Mesendoderm (in vitro differentiated cells): ENCODE results near the gene MRPL19.
"Not testable (repeated sequence)": the region's sequence is repeated elsewhere in the genome, so short reads cannot be mapped to it uniquely, and the experiment has no call there.

Source experiments
- DNase-seq: peaks from one replicate; pipeline ENCODE4 v3.0.0; 2013
- H2AK5ac ChIP-seq: 2 replicates; pipeline ENCODE4 v1.6.1; 2013; ENCODE audit warnings: low read length, inconsistent platforms
- H2BK120ac ChIP-seq: 2 replicates; pipeline ENCODE4 v1.6.1; 2013; ENCODE audit warnings: low read depth, mild to moderate bottlenecking, low read length, moderate library complexity, mixed read lengths
- H2BK15ac ChIP-seq: replicated peaks from 2 replicates; pipeline ENCODE4 v1.6.1; 2013; ENCODE audit warnings: low read depth, mild to moderate bottlenecking, moderate library complexity
- H2BK5ac ChIP-seq: 2 replicates; pipeline ENCODE4 v1.6.1; 2013; ENCODE audit warnings: low read length, inconsistent platforms
- H3K18ac ChIP-seq: 2 replicates; pipeline ENCODE4 v1.6.1; 2013; ENCODE audit warnings: mild to moderate bottlenecking, low read length, mixed read lengths
- H3K23ac ChIP-seq: one replicate; pipeline ENCODE4 v1.6.1; 2013; ENCODE audit warnings: low read length
- H3K27ac ChIP-seq: 2 replicates; pipeline ENCODE4 v1.5.1; 2013; ENCODE audit warnings: low read depth, mild to moderate bottlenecking, inconsistent platforms, low read length, moderate library complexity
- H3K27me3 ChIP-seq: 2 replicates; pipeline ENCODE4 v1.6.1; 2013; ENCODE audit warnings: low read length, control low read depth, mild to moderate bottlenecking, inconsistent platforms; ENCODE audit not compliant: insufficient read depth, poor library complexity
- H3K36me3 ChIP-seq: 2 replicates; pipeline ENCODE4 v1.6.1; 2013; ENCODE audit warnings: low read length, inconsistent platforms; ENCODE audit not compliant: control insufficient read depth, insufficient read depth
- H3K4ac ChIP-seq: one replicate; pipeline ENCODE4 v1.6.1; 2013; ENCODE audit warnings: low read depth, mild to moderate bottlenecking, low read length, moderate library complexity
- H3K4me1 ChIP-seq: 2 replicates; pipeline ENCODE4 v1.6.1; 2013; ENCODE audit warnings: low read depth, low read length, inconsistent platforms; ENCODE audit not compliant: control insufficient read depth
- H3K4me2 ChIP-seq: 2 replicates; pipeline ENCODE4 v1.6.1; 2013; ENCODE audit warnings: low read length
- H3K4me3 ChIP-seq: 2 replicates; pipeline ENCODE4 v1.5.1; 2013; ENCODE audit warnings: mild to moderate bottlenecking, low read length
- H3K56ac ChIP-seq: one replicate; pipeline ENCODE4 v1.6.1; 2013; ENCODE audit warnings: low read length
- H3K79me1 ChIP-seq: 2 replicates; pipeline ENCODE4 v1.6.1; 2013; ENCODE audit warnings: low read length, inconsistent platforms
- H3K79me2 ChIP-seq: 2 replicates; pipeline ENCODE4 v1.6.1; 2013; ENCODE audit warnings: mild to moderate bottlenecking, low read length; ENCODE audit not compliant: control insufficient read depth, insufficient read depth
- H3K9ac ChIP-seq: 2 replicates; pipeline ENCODE4 v1.6.1; 2013; ENCODE audit warnings: low read length, inconsistent platforms
- H4K5ac ChIP-seq: one replicate; pipeline ENCODE4 v1.6.1; 2013; ENCODE audit warnings: low read length
- H4K8ac ChIP-seq: one replicate; pipeline ENCODE4 v1.6.1; 2013; ENCODE audit warnings: low read depth, mild to moderate bottlenecking, control low read depth, low read length, moderate library complexity
- WGBS: extraction: QIAGEN DNeasy Blood & Tissue Kit; methylation state at CpG from one replicate; pipeline ENCODE4 v1.1.7; 2013; ENCODE audit warnings: low lambda C conversion rate, missing lambda C conversion rate; ENCODE audit not compliant: insufficient coverage; ENCODE audit errors: extremely low coverage; 5-methylcytosine and 5-hydroxymethylcytosine counted together

Gene MRPL19

GRCh38 chr2:75710220-75710576, 63.6 kb downstream of the MRPL19 start:
- Histone ChIP-seq H2BK120ac (no peak overlapping the region), H3K27ac (peak overlapping the region; percentile 81)
- WGBS: no CpG with 5 or more reads among the region's 12 CpGs

GRCh38 chr2:75710577-75711253, 64.1 kb downstream of the MRPL19 start, which contains the start of gene GCFC2:
GCFC2 (minus strand) TSS chr2:75710915; CDS start chr2:75710855, 60 bp downstream.
- H3K79me2 ChIP-seq: no peaks in the 10 kb centered on the region
- H3K56ac ChIP-seq: peak within 1 kb of the TSS; percentile 90
- peaks cover 3% of the 10 kb centered on the region for H3K4me1 ChIP-seq
- DNase-seq: peak; percentile 95
- no peaks in the 10 kb centered on the region for H3K79me1 ChIP-seq
- peak within 1 kb of the TSS; percentile 81 for H3K27ac ChIP-seq
- no peak within 1 kb of the TSS for H2BK15ac ChIP-seq
- peak within 1 kb of the TSS; percentile 54 for H2BK5ac ChIP-seq
- H3K27me3 ChIP-seq: no peaks in the 10 kb centered on the region
- peak within 1 kb of the TSS; percentile 58 for H3K4me3 ChIP-seq
- H3K9ac ChIP-seq: peak within 1 kb of the TSS; percentile 85
- WGBS: no CpG with 5 or more reads among the region's 66 CpGs
- peak within 1 kb of the TSS; percentile 93 for H4K5ac ChIP-seq
- peak within 1 kb of the TSS; percentile 78 for H3K18ac ChIP-seq
- no peak within 1 kb of the TSS for H2BK120ac ChIP-seq
- no peaks in the 10 kb centered on the region for H3K36me3 ChIP-seq
- no peak within 1 kb of the TSS for H2AK5ac ChIP-seq
- peak within 1 kb of the TSS; percentile 30 for H4K8ac ChIP-seq
- peak within 1 kb of the TSS; percentile 74 for H3K4me2 ChIP-seq
- no peak within 1 kb of the TSS for H3K23ac ChIP-seq
- no peak within 1 kb of the TSS for H3K4ac ChIP-seq

More at GRCh38 chr2:75710220-75710576, 63.6 kb downstream of the MRPL19 start:
- Histone ChIP-seq H2AK5ac (no peak overlapping the region), H3K4me3 (peak overlapping the region; percentile 58), H3K4me1 (peaks cover 3% of the 10 kb centered on the region), H4K5ac (no peak overlapping the region), H3K4ac (no peak overlapping the region), H3K23ac (no peak overlapping the region), H2BK5ac (peak overlapping the region; percentile 54), H2BK15ac (no peak overlapping the region), H3K56ac (peak overlapping the region; percentile 90), H3K4me2 (peak overlapping the region; percentile 40), H3K79me1 (no peaks in the 10 kb centered on the region), H4K8ac (no peak overlapping the region), H3K79me2 (no peaks in the 10 kb centered on the region), H3K9ac (peak overlapping the region; percentile 85), H3K36me3 (no peaks in the 10 kb centered on the region), H3K18ac (peak overlapping the region; percentile 78), H3K27me3 (no peaks in the 10 kb centered on the region)
- no peak for DNase-seq

- not testable (repeated sequence) for H2BK5ac ChIP-seq, H2BK120ac ChIP-seq, H3K23ac ChIP-seq, H3K79me2 ChIP-seq, H2AK5ac ChIP-seq, H3K4me3 ChIP-seq, H3K18ac ChIP-seq, H3K9ac ChIP-seq, H3K56ac ChIP-seq, H3K4me2 ChIP-seq, H3K4ac ChIP-seq, H2BK15ac ChIP-seq, H4K8ac ChIP-seq, H3K36me3 ChIP-seq, H3K27me3 ChIP-seq, H3K4me1 ChIP-seq, H4K5ac ChIP-seq, H3K27ac ChIP-seq, H3K79me1 ChIP-seq, DNase-seq
- no CpG with 5 or more reads among the region's 31 CpGs for WGBS
These were observed 65.0 kb downstream of the MRPL19 start for GRCh38 chr2:75711590-75711989.

GRCh38 chr2:75716406-75716805, 69.8 kb downstream of the MRPL19 start:
- no peak for DNase-seq
- no peak overlapping the region for H4K8ac ChIP-seq
- no peaks in the 10 kb centered on the region for H3K79me1 ChIP-seq
- no CpG with 5 or more reads among the region's 3 CpGs for WGBS
- no peak overlapping the region for H3K23ac ChIP-seq
- no peak overlapping the region for H2BK120ac ChIP-seq
- H3K4me2 ChIP-seq: no peak overlapping the region
- H3K4me3 ChIP-seq: no peak overlapping the region
- no peaks in the 10 kb centered on the region for H3K4me1 ChIP-seq
- no peaks in the 10 kb centered on the region for H3K27me3 ChIP-seq
- no peak overlapping the region for H4K5ac ChIP-seq
- no peak overlapping the region for H3K4ac ChIP-seq
- H3K27ac ChIP-seq: no peak overlapping the region
- H3K18ac ChIP-seq: no peak overlapping the region
- H3K9ac ChIP-seq: no peak overlapping the region
- H3K79me2 ChIP-seq: no peaks in the 10 kb centered on the region
- H3K56ac ChIP-seq: no peak overlapping the region
- H3K36me3 ChIP-seq: no peaks in the 10 kb centered on the region
- H2BK15ac ChIP-seq: no peak overlapping the region
- no peak overlapping the region for H2BK5ac ChIP-seq
- no peak overlapping the region for H2AK5ac ChIP-seq

GRCh38 chr2:75719616-75720015, 73.0 kb downstream of the MRPL19 start:
- no peaks in the 10 kb centered on the region for H3K79me1 ChIP-seq
- no peak overlapping the region for H2BK5ac ChIP-seq
- no peak overlapping the region for H2BK120ac ChIP-seq
- no peak overlapping the region for H3K4me3 ChIP-seq
- H4K8ac ChIP-seq: no peak overlapping the region
- H2AK5ac ChIP-seq: no peak overlapping the region
- H3K18ac ChIP-seq: no peak overlapping the region
- no peak overlapping the region for H3K56ac ChIP-seq
- no peaks in the 10 kb centered on the region for H3K27me3 ChIP-seq
- H3K27ac ChIP-seq: no peak overlapping the region
- no peaks in the 10 kb centered on the region for H3K79me2 ChIP-seq
- H3K4me2 ChIP-seq: no peak overlapping the region
- H3K23ac ChIP-seq: no peak overlapping the region
- no peak overlapping the region for H4K5ac ChIP-seq
- H2BK15ac ChIP-seq: no peak overlapping the region
- no peak overlapping the region for H3K9ac ChIP-seq
- H3K4me1 ChIP-seq: no peaks in the 10 kb centered on the region
- no peaks in the 10 kb centered on the region for H3K36me3 ChIP-seq
- no CpG with 5 or more reads among the region's 1 CpG for WGBS
- H3K4ac ChIP-seq: no peak overlapping the region
- no peak for DNase-seq

- Histone ChIP-seq H3K4me2 (no peak overlapping the region), H3K56ac (no peak overlapping the region), H3K27me3 (no peaks in the 10 kb centered on the region), H3K18ac (no peak overlapping the region), H3K36me3 (no peaks in the 10 kb centered on the region), H2BK120ac (no peak overlapping the region), H4K5ac (no peak overlapping the region), H4K8ac (no peak overlapping the region), H3K4me1 (no peaks in the 10 kb centered on the region), H3K27ac (no peak overlapping the region), H3K79me2 (no peaks in the 10 kb centered on the region), H2AK5ac (no peak overlapping the region), H3K23ac (no peak overlapping the region), H3K4me3 (no peak overlapping the region), H3K4ac (no peak overlapping the region), H3K9ac (no peak overlapping the region), H2BK15ac (no peak overlapping the region), H3K79me1 (no peaks in the 10 kb centered on the region), H2BK5ac (no peak overlapping the region)
- WGBS: no CpG with 5 or more reads among the region's 1 CpG
- no peak for DNase-seq
These were observed 73.9 kb downstream of the MRPL19 start for GRCh38 chr2:75720525-75720924.
